IMR-90 (cell line): ENCODE measurements around the gene FAM170A. TPM values are rescaled to one million over a fixed set of nuclear protein-coding genes. Genes with fewer than 3 reads are reported as not detected.

ENCODE experiments used
- polyA plus RNA-seq, 3 experiments: library from polyadenylated mRNA; depleted of rRNA; stranded (reverse); fragments of >200 nt; gene quantifications; 2 replicates each; pipeline ENCODE4 v1.2.3, GENCODE V29; 2012; ENCODE audit warnings: low replicate concordance in 1 of 3
- total RNA-seq: library from RNA; depleted of rRNA; stranded (reverse); fragments of >200 nt; gene quantifications from 2 replicates; pipeline ENCODE4 v1.2.3, GENCODE V29; 2012; rRNA removed

The FAM170A gene
- total and polyA plus RNA-seq, 2 of the 4 experiments (the other 2 are of a cell fraction), result not detected

Other genes with a start within 250 kb of the FAM170A start
- 123 and 154 TPM in 2 replicates for gene HSD17B4, start 177.1 kb upstream of the FAM170A start, total RNA-seq
- 81.5 and 95.1 TPM in 2 replicates for gene HSD17B4, start 177.1 kb upstream of the FAM170A start, polyA plus RNA-seq (2012; rRNA removed)